ENCODE data around the gene ZNG1B.
"Not testable (repeated sequence)": the region's sequence is repeated elsewhere in the genome, so short reads cannot be mapped to it uniquely, and the experiment has no call there.

ZNG1B gene

GRCh38 chr2:113504081-113504480 is 66.6 kb downstream of the ZNG1B start:
- not testable (repeated sequence) for DNase-seq

- DNase-seq = not testable (repeated sequence)
Measured at GRCh38 chr2:113507394-113508140, 70.1 kb downstream of the ZNG1B start.

- DNase-seq = not testable (repeated sequence)
Measured at GRCh38 chr2:113508187-113508586, 70.7 kb downstream of the ZNG1B start.

GRCh38 chr2:113510913-113511312 is 73.4 kb downstream of the ZNG1B start:
- DNase-seq = not testable (repeated sequence)

GRCh38 chr2:113511859-113512258 is 74.4 kb downstream of the ZNG1B start:
- DNase-seq = not testable (repeated sequence)

- DNase-seq = not testable (repeated sequence)
Measured at GRCh38 chr2:113515457-113515856, 78.0 kb downstream of the ZNG1B start.

- not testable (repeated sequence) for DNase-seq
Measured at GRCh38 chr2:113515995-113516394, 78.5 kb downstream of the ZNG1B start.

- not testable (repeated sequence) for DNase-seq
Measured at GRCh38 chr2:113517025-113517424, 79.5 kb downstream of the ZNG1B start.

GRCh38 chr2:113520837-113521236 is 83.3 kb downstream of the ZNG1B start:
- not testable (repeated sequence) for DNase-seq

GRCh38 chr2:113521492-113521891 is 84.0 kb downstream of the ZNG1B start:
- DNase-seq = not testable (repeated sequence)

- not testable (repeated sequence) for DNase-seq
Measured at GRCh38 chr2:113524986-113525385, 87.5 kb downstream of the ZNG1B start.

- DNase-seq = not testable (repeated sequence)
Measured at GRCh38 chr2:113527350-113528045, 90.0 kb downstream of the ZNG1B start.

- DNase-seq = not testable (repeated sequence)
Measured at GRCh38 chr2:113528126-113528525, 90.6 kb downstream of the ZNG1B start.

- DNase-seq = not testable (repeated sequence)
Measured at GRCh38 chr2:113528904-113529303, 91.4 kb downstream of the ZNG1B start.

GRCh38 chr2:113532991-113533390 is 95.5 kb downstream of the ZNG1B start:
- not testable (repeated sequence) for DNase-seq

- not testable (repeated sequence) for DNase-seq
Measured at GRCh38 chr2:113536573-113536972, 99.1 kb downstream of the ZNG1B start.

- DNase-seq = not testable (repeated sequence)
Measured at GRCh38 chr2:113540834-113541203, 103.3 kb downstream of the ZNG1B start.

GRCh38 chr2:113541204-113541975 is 103.9 kb downstream of the ZNG1B start:
- DNase-seq = peak; percentile 41

- DNase-seq = not testable (repeated sequence)
Measured at GRCh38 chr2:113541976-113542485, 104.5 kb downstream of the ZNG1B start.

GRCh38 chr2:113542529-113542928 is 105.0 kb downstream of the ZNG1B start:
- not testable (repeated sequence) for DNase-seq

Data from stimulated activated CD4-positive, alpha-beta T cell treated with anti-CD3 and anti-CD28 coated beads, Interleukin-15, amount 100 ng/mL, for 24 hours (primary cell).